Hepatocyte (in vitro differentiated cells): ENCODE data around the gene FABP1. TPM values are rescaled to one million over a fixed set of nuclear protein-coding genes. Genes with fewer than 3 reads are reported as not detected.

Source experiments
- DNase-seq: peaks from one replicate; pipeline ENCODE4 v3.0.0-alpha.2; 2016; ENCODE audit warnings: low spot score
- H2AFZ ChIP-seq: fragments of 200-600 bp; sonication (generic); 2 replicates; pipeline ENCODE4 v1.6.0; 2016; ENCODE audit warnings: antibody characterized with exemption, mild to moderate bottlenecking
- H3K27ac ChIP-seq: fragments of 200-600 bp; sonication (generic); 2 replicates; pipeline ENCODE4 v1.5.1; 2016; ENCODE audit warnings: mild to moderate bottlenecking
- H3K27me3 ChIP-seq: fragments of 200-600 bp; sonication (generic); 2 replicates; pipeline ENCODE4 v1.6.1; 2016
- H3K36me3 ChIP-seq: fragments of 200-600 bp; sonication (generic); replicated peaks from 2 replicates; pipeline ENCODE4 v1.5.1; 2016; ENCODE audit warnings: low read depth; ENCODE audit not compliant: insufficient read depth
- H3K4me1 ChIP-seq: fragments of 200-600 bp; sonication (generic); 2 replicates; pipeline ENCODE4 v1.5.1; 2016; ENCODE audit warnings: mild to moderate bottlenecking, moderate library complexity; ENCODE audit not compliant: insufficient read depth
- H3K4me2 ChIP-seq: fragments of 200-600 bp; sonication (generic); 2 replicates; pipeline ENCODE4 v1.6.0; 2016
- H3K4me3 ChIP-seq: fragments of 200-600 bp; sonication (generic); 2 replicates; pipeline ENCODE4 v1.5.1; 2016; ENCODE audit warnings: mild to moderate bottlenecking
- H3K79me2 ChIP-seq: fragments of 200-600 bp; sonication (generic); 2 replicates; pipeline ENCODE4 v1.6.0; 2017; ENCODE audit warnings: mild to moderate bottlenecking
- H3K9me2 ChIP-seq: fragments of 200-600 bp; sonication (generic); replicated peaks from 2 replicates; pipeline ENCODE4 v1.6.0; 2017; ENCODE audit warnings: mild to moderate bottlenecking; ENCODE audit not compliant: insufficient read depth
- H3K9me3 ChIP-seq: fragments of 200-600 bp; sonication (generic); 2 replicates; pipeline ENCODE4 v1.5.1; 2016; ENCODE audit warnings: low read depth, mild to moderate bottlenecking
- H4K20me1 ChIP-seq: fragments of 200-600 bp; sonication (generic); 2 replicates; pipeline ENCODE4 v1.6.0; 2016; ENCODE audit warnings: mild to moderate bottlenecking; ENCODE audit not compliant: insufficient read depth, poor library complexity, severe bottlenecking
- EZH2 ChIP-seq: fragments of 200-600 bp; sonication (generic); IDR thresholded peaks from 2 replicates; pipeline ENCODE4 v1.6.1; 2016; ENCODE audit warnings: antibody characterized with exemption, mild to moderate bottlenecking, borderline replicate concordance
- EZH2phosphoT487 ChIP-seq: fragments of 200-600 bp; sonication (generic); IDR thresholded peaks from one replicate; pipeline ENCODE4 v1.6.1; 2018; ENCODE audit warnings: antibody characterized with exemption, mild to moderate bottlenecking, low read depth, moderate library complexity; ENCODE audit not compliant: unreplicated experiment, severe bottlenecking
- WGBS: methylation state at CpG from one replicate; pipeline ENCODE4 v1.1.6; 2016; ENCODE audit warnings: low lambda C conversion rate; ENCODE audit errors: missing lambda C conversion rate; 5-methylcytosine and 5-hydroxymethylcytosine counted together
- polyA plus RNA-seq: library from polyadenylated mRNA; unstranded; fragments of >200 nt; fragmentation: Nextera tagmentation; extraction: Ambion mirVana; gene quantifications from 2 replicates; pipeline ENCODE4 v1.2.1, GENCODE V29; 2016
- total RNA-seq: library from RNA; depleted of rRNA; stranded (reverse); fragments of >200 nt; gene quantifications from 2 replicates; pipeline ENCODE4 v1.2.3, GENCODE V29; 2014
- TF ChIP-seq, protein P1 (sequence below): fragments of 200-600 bp; sonication (generic); IDR thresholded peaks from 2 replicates; pipeline ENCODE4 v1.5.1; 2016; ENCODE audit warnings: antibody characterized with exemption, mild to moderate bottlenecking; ENCODE audit not compliant: poor library complexity

The FABP1 gene
- total and polyA plus RNA-seq, 2 experiments from 2014 or later: 165 to 763 TPM

DNA sequence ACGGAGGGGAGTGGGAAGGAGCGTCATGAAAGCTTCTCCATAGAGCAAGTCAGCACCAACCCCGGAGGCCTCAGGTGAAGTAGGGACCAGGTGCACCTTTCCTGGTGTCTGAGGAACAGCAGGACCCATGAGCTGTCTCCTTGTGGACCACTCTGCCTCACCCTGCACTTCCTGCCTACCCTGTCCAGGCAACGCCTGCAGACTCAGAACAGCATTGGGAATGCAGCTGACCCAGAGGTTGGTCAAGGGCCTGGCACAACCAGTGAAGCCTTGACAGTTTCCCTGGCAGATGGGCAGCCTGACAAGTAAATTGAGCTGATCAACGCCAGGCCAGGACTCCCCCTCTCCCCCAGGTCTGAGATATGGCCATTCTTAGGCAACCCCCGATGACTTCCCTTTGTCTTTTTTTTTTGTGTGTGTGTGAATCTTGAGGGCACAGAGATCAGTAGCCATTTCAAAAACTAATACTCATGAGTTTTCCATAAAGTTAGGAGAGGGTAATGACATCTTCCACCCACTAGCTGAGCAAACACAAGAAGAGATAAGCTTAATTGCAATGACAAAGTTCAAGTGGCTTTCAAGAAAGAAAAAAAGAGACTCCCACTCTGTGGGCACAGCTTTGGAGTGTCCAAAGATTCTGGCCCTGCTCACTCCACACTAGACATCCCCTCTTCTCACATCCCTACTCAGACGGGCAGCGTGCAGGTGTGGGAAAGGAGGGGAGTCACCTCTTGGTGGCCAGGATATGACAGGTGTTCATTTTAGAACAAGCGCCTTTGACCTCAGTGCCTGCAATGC is 3.5 kb upstream of the FABP1 start:
- H3K27me3 ChIP-seq: no peaks in the 10 kb centered on the region
- H3K9me2 ChIP-seq: no peaks in the 10 kb centered on the region
- H3K4me2 ChIP-seq: peak overlapping the region; percentile 52
- peaks cover 2% of the 10 kb centered on the region for H3K79me2 ChIP-seq
- peak; percentile 26 for DNase-seq
- H3K4me3 ChIP-seq: no peak overlapping the region
- no peak overlapping the region for H2AFZ ChIP-seq
- 75% methylated on average over 9 of the region's 9 CpGs for WGBS
- TF ChIP-seq EZH2 (no peak), EZH2phosphoT487 (no peak)
- H4K20me1 ChIP-seq: no peaks in the 10 kb centered on the region
- no peaks in the 10 kb centered on the region for H3K9me3 ChIP-seq
- H3K36me3 ChIP-seq: no peaks in the 10 kb centered on the region
- H3K4me1 ChIP-seq: peaks cover 35% of the 10 kb centered on the region
- H3K27ac ChIP-seq: peak overlapping the region; percentile 91

DNA sequence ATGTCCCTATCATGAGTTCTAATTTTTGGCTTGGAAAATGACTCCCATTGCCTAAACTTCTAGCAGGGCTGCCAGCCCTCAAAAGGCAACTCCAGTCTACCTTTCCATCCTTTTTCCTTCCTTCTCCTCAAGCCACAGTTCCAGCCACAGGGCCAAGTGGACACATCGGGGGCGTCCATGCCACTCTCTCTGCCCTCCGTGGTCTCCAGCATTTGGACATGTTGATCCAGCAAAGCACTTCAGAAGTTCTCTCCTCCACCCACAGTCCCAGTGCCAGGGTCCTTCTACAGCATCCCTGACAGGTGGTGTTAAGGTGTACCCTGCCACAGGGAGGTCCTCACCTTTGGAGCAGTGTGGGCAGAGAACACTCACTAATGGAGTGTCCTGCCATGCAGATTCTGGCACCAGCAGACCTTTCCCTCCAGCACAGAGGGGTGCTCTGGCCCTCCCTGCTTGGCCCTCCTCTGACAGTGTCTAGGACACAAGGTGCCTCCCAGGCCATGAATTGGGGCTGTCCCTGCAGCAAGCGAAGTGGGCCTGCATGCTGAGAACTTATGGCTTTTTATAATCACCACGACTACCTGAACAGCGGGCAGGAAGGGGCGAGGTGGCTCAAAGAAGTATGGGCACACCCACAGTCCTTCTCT is 1.6 kb upstream of the FABP1 start:
- peak overlapping the region; percentile 91 for H3K27ac ChIP-seq
- H3K4me3 ChIP-seq: no peak overlapping the region
- WGBS: 94% methylated on average over 7 of the region's 7 CpGs

GRCh38 chr2:88128654-88129312 is 921 bp upstream of the FABP1 start:
- peak overlapping the region; percentile 91 for H3K27ac ChIP-seq

More for the DNA sequence above, 1.6 kb upstream of the FABP1 start:
- DNase-seq: no peak
- Histone ChIP-seq H3K79me2 (peaks cover 2% of the 10 kb centered on the region), H3K4me2 (no peak overlapping the region), H3K9me2 (no peaks in the 10 kb centered on the region), H2AFZ (no peak overlapping the region), H3K27me3 (no peaks in the 10 kb centered on the region), H3K9me3 (no peaks in the 10 kb centered on the region), H4K20me1 (peaks cover 5% of the 10 kb centered on the region), H3K4me1 (peaks cover 35% of the 10 kb centered on the region), H3K36me3 (no peaks in the 10 kb centered on the region)
- TF ChIP-seq EZH2 (no peak), EZH2phosphoT487 (no peak)
- TF ChIP-seq, protein P1, sequence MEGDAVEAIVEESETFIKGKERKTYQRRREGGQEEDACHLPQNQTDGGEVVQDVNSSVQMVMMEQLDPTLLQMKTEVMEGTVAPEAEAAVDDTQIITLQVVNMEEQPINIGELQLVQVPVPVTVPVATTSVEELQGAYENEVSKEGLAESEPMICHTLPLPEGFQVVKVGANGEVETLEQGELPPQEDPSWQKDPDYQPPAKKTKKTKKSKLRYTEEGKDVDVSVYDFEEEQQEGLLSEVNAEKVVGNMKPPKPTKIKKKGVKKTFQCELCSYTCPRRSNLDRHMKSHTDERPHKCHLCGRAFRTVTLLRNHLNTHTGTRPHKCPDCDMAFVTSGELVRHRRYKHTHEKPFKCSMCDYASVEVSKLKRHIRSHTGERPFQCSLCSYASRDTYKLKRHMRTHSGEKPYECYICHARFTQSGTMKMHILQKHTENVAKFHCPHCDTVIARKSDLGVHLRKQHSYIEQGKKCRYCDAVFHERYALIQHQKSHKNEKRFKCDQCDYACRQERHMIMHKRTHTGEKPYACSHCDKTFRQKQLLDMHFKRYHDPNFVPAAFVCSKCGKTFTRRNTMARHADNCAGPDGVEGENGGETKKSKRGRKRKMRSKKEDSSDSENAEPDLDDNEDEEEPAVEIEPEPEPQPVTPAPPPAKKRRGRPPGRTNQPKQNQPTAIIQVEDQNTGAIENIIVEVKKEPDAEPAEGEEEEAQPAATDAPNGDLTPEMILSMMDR: no peak

More at GRCh38 chr2:88128654-88129312, 921 bp upstream of the FABP1 start:
- 90% methylated on average over 7 of the region's 7 CpGs for WGBS
- peaks cover 2% of the 10 kb centered on the region for H3K79me2 ChIP-seq
- H3K4me3 ChIP-seq: no peak overlapping the region
- H3K36me3 ChIP-seq: no peaks in the 10 kb centered on the region
- DNase-seq: no peak
- peaks cover 35% of the 10 kb centered on the region for H3K4me1 ChIP-seq
- no peaks in the 10 kb centered on the region for H3K9me2 ChIP-seq
- H3K4me2 ChIP-seq: peak overlapping the region; percentile 71
- H3K9me3 ChIP-seq: no peaks in the 10 kb centered on the region
- H2AFZ ChIP-seq: no peak overlapping the region
- no peaks in the 10 kb centered on the region for H3K27me3 ChIP-seq
- no peak for TF ChIP-seq EZH2phosphoT487
- TF ChIP-seq, protein P1: no peak
- no peak for TF ChIP-seq EZH2
- H4K20me1 ChIP-seq: peaks cover 5% of the 10 kb centered on the region
